Thyroid gland (tissue), 4 donors: ENCODE measurements around the gene PREX1. TPM values are rescaled to one million over a fixed set of nuclear protein-coding genes. Genes with fewer than 3 reads are reported as not detected.
A peak's percentile ranks its signal among the peaks of the same experiment; 100 is the strongest.

Experiments used
- DNase-seq, 2 donors: peaks; one replicate each; pipeline ENCODE4 v3.0.0-alpha.2; 2019
- H3K27ac ChIP-seq, 3 donors: fragments of 200-600 bp; sonication (generic); 1 replicate in 2 of 3; 2 replicates in 1 of 3; pipeline ENCODE4 v1.5.1; 2016 to 2019; ENCODE audit warnings: mild to moderate bottlenecking in 1 of 3, moderate library complexity in 1 of 3
- H3K27me3 ChIP-seq: fragments of 200-600 bp; sonication (generic); one replicate; pipeline ENCODE4 v1.5.1; 2019
- H3K36me3 ChIP-seq, 2 donors: fragments of 200-600 bp; sonication (generic); one replicate each; pipeline ENCODE4 v1.5.1; 2016 to 2019
- H3K4me1 ChIP-seq, 2 donors: fragments of 200-600 bp; sonication (generic); one replicate each; pipeline ENCODE4 v1.5.1; 2017 to 2019
- H3K4me3 ChIP-seq, 3 donors: fragments of 200-600 bp; sonication (generic); replicated peaks in 1 of 3; 1 replicate in 2 of 3; 2 replicates in 1 of 3; pipeline ENCODE4 v1.5.1; 2016; ENCODE audit warnings: mild to moderate bottlenecking in 1 of 3
- H3K9me3 ChIP-seq: fragments of 200-600 bp; sonication (generic); one replicate; pipeline ENCODE4 v1.5.1; 2017
- CTCF ChIP-seq, 6 experiments: fragments of 200-600 bp in 3 of 6; fragments of 450-650 bp in 3 of 6; sonication (generic) in 3 of 6; IDR thresholded peaks; one replicate each; pipeline ENCODE4 v1.5.1; 2016 to 2019; ENCODE audit warnings: antibody characterized with exemption in 6 of 6, mild to moderate bottlenecking in 2 of 6, inconsistent platforms in 1 of 6, moderate library complexity in 1 of 6
- POLR2A ChIP-seq, 2 donors: fragments of 450-650 bp; IDR thresholded peaks; one replicate each; pipeline ENCODE4 v1.6.1; 2017; ENCODE audit warnings: antibody characterized with exemption in 2 of 2, mild to moderate bottlenecking in 2 of 2, moderate library complexity in 1 of 2
- WGBS, 2 donors: methylation state at CpG; one replicate each; pipeline ENCODE4 v1.1.5; 2017; 5-methylcytosine and 5-hydroxymethylcytosine counted together
- intact Hi-C: fragments of 100-400 bp; cut with DNase I; formaldehyde crosslinking; loops from one replicate; pipeline ENCODE4 v1.15.1; 2023
- total RNA-seq, 4 donors: library from RNA; depleted of rRNA; stranded (reverse); fragments of >200 nt; gene quantifications; one replicate each; pipeline ENCODE4 v1.2.3, GENCODE V29; 2016

The PREX1 gene
- total RNA-seq, 4 donors from 2014 or later, result 10.2 to 42.7 (median 18.7) TPM

GRCh38 chr20:48635791-48636267, 192.0 kb downstream of the PREX1 start:
- H3K4me1 ChIP-seq, result no peaks in the 10 kb centered on the region
- H3K27ac ChIP-seq, result no peak overlapping the region
- no peak overlapping the region for H3K4me3 ChIP-seq
- intact Hi-C loops, result no loop called here
- H3K36me3 ChIP-seq, result peaks cover 4 to 5% of the 10 kb centered on the region in 2 donors
- DNase-seq, result peak; percentile 38 to 51
- 21 to 48% methylated on average over 1 to 4 of the region's 5 CpGs for WGBS, 2 donors
- H3K27me3 ChIP-seq, result no peaks in the 10 kb centered on the region
- no peak for TF ChIP-seq POLR2A (IDR thresholded peaks at IDR 0.05)
- TF ChIP-seq CTCF (IDR thresholded peaks at IDR 0.05), result peak in 4 of 6 experiments; percentile 42 to 80 (median 49)
- no peaks in the 10 kb centered on the region for H3K9me3 ChIP-seq

DNA sequence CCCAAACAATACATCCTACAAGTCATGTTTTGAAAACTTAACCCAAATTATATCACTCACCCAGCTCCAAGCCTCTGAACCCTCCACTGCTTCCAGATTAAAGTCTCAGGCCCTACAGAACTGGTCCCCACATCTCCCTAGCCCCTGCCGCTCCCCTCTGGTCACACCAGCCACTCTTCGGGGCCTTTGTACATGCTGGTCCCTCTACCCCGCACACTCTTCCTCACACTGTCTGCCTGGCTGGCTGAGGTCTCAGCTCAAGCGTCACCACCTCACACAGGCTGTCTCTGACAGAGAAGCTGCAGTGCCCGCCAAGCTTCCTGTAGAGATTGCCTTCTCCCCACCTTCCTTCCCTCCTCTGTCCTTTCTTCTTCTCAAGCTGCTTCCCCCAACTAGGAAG, 192.4 kb downstream of the PREX1 start:
- H3K36me3 ChIP-seq, result peaks cover 4 to 5% of the 10 kb centered on the region in 2 donors
- no peak for TF ChIP-seq POLR2A (IDR thresholded peaks at IDR 0.05)
- no peak for TF ChIP-seq CTCF (IDR thresholded peaks at IDR 0.05)
- 95 to 96% methylated on average over 5 of the region's 5 CpGs for WGBS, 2 donors

GRCh38 chr20:48634641-48635040, 193.2 kb downstream of the PREX1 start:
- Histone ChIP-seq H3K9me3 (no peaks in the 10 kb centered on the region), H3K36me3 (peaks cover 2 to 5% of the 10 kb centered on the region in 2 donors)

More for the DNA sequence above, 192.4 kb downstream of the PREX1 start:
- H3K4me3 ChIP-seq, result no peak overlapping the region
- no peaks in the 10 kb centered on the region for H3K9me3 ChIP-seq
- DNase-seq, result no peak
- H3K27ac ChIP-seq, result no peak overlapping the region
- H3K27me3 ChIP-seq, result no peaks in the 10 kb centered on the region
- intact Hi-C loops, result no loop called here
- no peaks in the 10 kb centered on the region for H3K4me1 ChIP-seq

GRCh38 chr20:48633620-48634257, 194.1 kb downstream of the PREX1 start:
- Histone ChIP-seq H3K4me1 (no peaks in the 10 kb centered on the region), H3K36me3 (peaks cover 0 to 5% of the 10 kb centered on the region in 2 donors), H3K9me3 (no peaks in the 10 kb centered on the region), H3K4me3 (no peak overlapping the region), H3K27ac (no peak overlapping the region), H3K27me3 (no peaks in the 10 kb centered on the region)
- WGBS, 2 donors, result 92 to 93% methylated on average over 9 of the region's 9 CpGs
- DNase-seq, result no peak
- intact Hi-C loops, result no loop called here
- TF ChIP-seq POLR2A (IDR thresholded peaks at IDR 0.05) (no peak), CTCF (IDR thresholded peaks at IDR 0.05) (no peak)

More at GRCh38 chr20:48634641-48635040, 193.2 kb downstream of the PREX1 start:
- Histone ChIP-seq H3K27ac (no peak overlapping the region), H3K4me3 (no peak overlapping the region), H3K27me3 (no peaks in the 10 kb centered on the region), H3K4me1 (no peaks in the 10 kb centered on the region)
- no peak for TF ChIP-seq CTCF (IDR thresholded peaks at IDR 0.05)
- no peak for TF ChIP-seq POLR2A (IDR thresholded peaks at IDR 0.05)
- 93 to 97% methylated on average over 5 to 6 of the region's 7 CpGs for WGBS, 2 donors
- no peak for DNase-seq
- intact Hi-C loops, result no loop called here

- peaks cover 0 to 5% of the 10 kb centered on the region in 2 donors for H3K36me3 ChIP-seq
These were observed 194.8 kb downstream of the PREX1 start for GRCh38 chr20:48632825-48633619.

More at GRCh38 chr20:48632825-48633619, 194.8 kb downstream of the PREX1 start:
- intact Hi-C loops, result no loop called here
- H3K4me3 ChIP-seq, result no peak overlapping the region
- WGBS, 2 donors, result 91 to 95% methylated on average over 12 of the region's 12 CpGs
- H3K27me3 ChIP-seq, result no peaks in the 10 kb centered on the region
- TF ChIP-seq CTCF (IDR thresholded peaks at IDR 0.05) (no peak), POLR2A (IDR thresholded peaks at IDR 0.05) (no peak)
- no peak for DNase-seq
- no peak overlapping the region for H3K27ac ChIP-seq
- H3K4me1 ChIP-seq, result no peaks in the 10 kb centered on the region
- H3K9me3 ChIP-seq, result no peaks in the 10 kb centered on the region
